Epithelial cell of esophagus (primary cell): ENCODE measurements around the gene PCBD2.
"Not testable (repeated sequence)": the region's sequence is repeated elsewhere in the genome, so short reads cannot be mapped to it uniquely, and the experiment has no call there.

Experiments used
- DNase-seq: peaks from one replicate; pipeline ENCODE4 v3.0.0; 2010; ENCODE audit warnings: low read depth
- H3K4me3 ChIP-seq: 2 replicates; pipeline ENCODE4 v1.5.1; 2011; ENCODE audit warnings: mild to moderate bottlenecking, low read length, control low read depth
- TF ChIP-seq, protein P1 (sequence below): IDR thresholded peaks from 2 replicates; pipeline ENCODE4 v1.5.1; 2011; ENCODE audit warnings: low read depth, mild to moderate bottlenecking, low read length, control low read depth, inconsistent platforms; ENCODE audit not compliant: insufficient read depth; ENCODE audit errors: missing control alignments

Gene PCBD2

GRCh38 chr5:134877159-134877558 is 27.8 kb upstream of the PCBD2 start:
- TF ChIP-seq, protein P1, sequence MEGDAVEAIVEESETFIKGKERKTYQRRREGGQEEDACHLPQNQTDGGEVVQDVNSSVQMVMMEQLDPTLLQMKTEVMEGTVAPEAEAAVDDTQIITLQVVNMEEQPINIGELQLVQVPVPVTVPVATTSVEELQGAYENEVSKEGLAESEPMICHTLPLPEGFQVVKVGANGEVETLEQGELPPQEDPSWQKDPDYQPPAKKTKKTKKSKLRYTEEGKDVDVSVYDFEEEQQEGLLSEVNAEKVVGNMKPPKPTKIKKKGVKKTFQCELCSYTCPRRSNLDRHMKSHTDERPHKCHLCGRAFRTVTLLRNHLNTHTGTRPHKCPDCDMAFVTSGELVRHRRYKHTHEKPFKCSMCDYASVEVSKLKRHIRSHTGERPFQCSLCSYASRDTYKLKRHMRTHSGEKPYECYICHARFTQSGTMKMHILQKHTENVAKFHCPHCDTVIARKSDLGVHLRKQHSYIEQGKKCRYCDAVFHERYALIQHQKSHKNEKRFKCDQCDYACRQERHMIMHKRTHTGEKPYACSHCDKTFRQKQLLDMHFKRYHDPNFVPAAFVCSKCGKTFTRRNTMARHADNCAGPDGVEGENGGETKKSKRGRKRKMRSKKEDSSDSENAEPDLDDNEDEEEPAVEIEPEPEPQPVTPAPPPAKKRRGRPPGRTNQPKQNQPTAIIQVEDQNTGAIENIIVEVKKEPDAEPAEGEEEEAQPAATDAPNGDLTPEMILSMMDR: no peak
- H3K4me3 ChIP-seq: no peak overlapping the region
- DNase-seq: no peak

DNA sequence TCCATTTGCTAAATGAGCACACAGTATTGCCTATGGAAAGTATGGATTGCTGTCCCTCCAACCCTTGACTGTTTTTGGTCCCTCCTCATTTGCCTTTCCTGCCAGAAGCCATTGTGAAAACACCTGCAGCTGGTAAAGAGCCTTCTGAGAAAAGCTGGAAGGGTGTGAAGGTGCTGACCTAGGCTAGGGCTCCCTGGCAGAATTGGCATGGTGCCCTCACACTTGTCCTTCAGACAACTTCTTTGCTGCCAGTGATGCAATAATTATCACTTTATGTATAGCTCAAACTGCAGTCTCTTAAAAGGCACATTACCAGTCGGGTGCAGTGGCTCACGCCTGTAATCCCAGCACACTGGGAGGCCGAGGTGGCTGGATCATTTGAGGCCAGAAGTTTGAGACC is 26.5 kb upstream of the PCBD2 start:
- TF ChIP-seq, protein P1: no peak
- DNase-seq: no peak
- no peak overlapping the region for H3K4me3 ChIP-seq

DNA sequence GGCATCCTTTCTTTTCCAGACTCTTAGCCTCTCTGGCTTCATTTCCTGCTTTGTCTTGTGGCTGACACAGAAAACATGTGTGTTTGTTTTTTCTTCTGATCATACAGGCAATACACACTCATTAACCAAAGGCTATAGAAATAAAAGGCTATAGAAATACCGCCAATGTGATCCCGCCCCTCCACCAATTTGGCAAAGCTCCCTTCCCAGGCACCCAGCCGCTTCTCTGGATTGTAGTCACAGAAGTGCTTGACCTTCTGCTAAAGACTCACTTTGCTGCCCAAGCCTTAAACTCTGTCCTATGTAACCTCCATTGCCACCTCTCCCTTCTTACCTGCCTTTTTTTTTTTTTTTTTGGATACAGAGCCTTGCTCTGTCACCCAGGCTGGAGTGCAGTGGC is 25.5 kb upstream of the PCBD2 start:
- DNase-seq: no peak
- TF ChIP-seq, protein P1: no peak

GRCh38 chr5:134880937-134881336 is 24.0 kb upstream of the PCBD2 start:
- H3K4me3 ChIP-seq, DNase-seq: not testable (repeated sequence)

More for the DNA sequence above, 25.5 kb upstream of the PCBD2 start:
- no peak overlapping the region for H3K4me3 ChIP-seq

- DNase-seq, H3K4me3 ChIP-seq: not testable (repeated sequence)
Measured at GRCh38 chr5:134881711-134882110, 23.2 kb upstream of the PCBD2 start.

DNA sequence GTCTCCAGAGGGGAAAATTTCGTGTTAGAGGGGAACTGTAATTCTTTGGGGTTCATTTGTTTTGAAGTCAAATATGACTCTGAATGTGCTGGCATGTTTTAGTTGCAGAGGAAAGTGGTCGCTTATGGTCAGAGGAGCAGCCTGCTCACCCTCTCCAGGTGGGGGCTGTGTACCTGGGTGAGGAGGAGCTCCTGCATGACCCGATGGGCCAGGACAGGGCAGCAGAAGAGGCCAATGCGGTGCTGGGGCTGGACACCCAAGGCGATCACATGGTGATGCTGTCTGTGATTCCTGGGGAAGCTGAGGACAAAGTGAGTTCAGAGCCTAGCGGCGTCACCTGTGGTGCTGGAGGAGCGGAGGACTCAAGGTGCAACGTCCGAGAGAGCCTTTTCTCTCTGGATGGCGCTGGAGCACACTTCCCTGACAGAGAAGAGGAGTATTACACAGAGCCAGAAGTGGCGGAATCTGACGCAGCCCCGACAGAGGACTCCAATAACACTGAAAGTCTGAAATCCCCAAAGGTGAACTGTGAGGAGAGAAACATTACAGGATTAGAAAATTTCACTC is 17.3 kb upstream of the PCBD2 start:
- no peak for DNase-seq
- TF ChIP-seq, protein P1: no peak
- H3K4me3 ChIP-seq: no peak overlapping the region

DNA sequence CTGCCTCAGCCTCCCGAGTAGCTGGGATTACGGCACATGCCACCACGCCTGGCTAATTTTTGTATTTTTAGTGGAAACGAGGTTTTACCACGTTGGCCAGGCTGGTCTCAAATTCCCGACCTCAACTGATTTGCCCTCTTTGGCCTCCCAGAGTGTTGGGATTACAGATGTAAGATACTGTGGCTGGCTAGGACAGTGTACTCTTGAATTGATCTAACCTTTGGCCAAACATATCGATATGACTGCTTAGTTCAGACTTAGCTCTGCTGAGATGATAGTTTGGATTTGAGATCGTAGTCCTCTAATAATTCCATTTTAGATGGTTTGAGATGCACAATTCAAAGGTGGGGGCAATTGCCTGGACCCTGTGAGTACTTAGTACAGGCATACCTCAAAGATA is 15.6 kb upstream of the PCBD2 start:
- TF ChIP-seq, protein P1: no peak
- no peak for DNase-seq
- no peak overlapping the region for H3K4me3 ChIP-seq

- TF ChIP-seq, protein P1: no peak
Measured at GRCh38 chr5:134891473-134891872, 13.5 kb upstream of the PCBD2 start.

More at GRCh38 chr5:134891473-134891872, 13.5 kb upstream of the PCBD2 start:
- no peak for DNase-seq
- no peak overlapping the region for H3K4me3 ChIP-seq
